GM12801 (cell line): ENCODE measurements around the gene EPC2.

Experiments used
- TF ChIP-seq, protein P1 (sequence below): IDR thresholded peaks from one replicate; pipeline ENCODE4 v1.5.1; 2011; ENCODE audit warnings: control low read depth; ENCODE audit not compliant: insufficient read length; ENCODE audit errors: extremely low read depth

EPC2 gene

DNA sequence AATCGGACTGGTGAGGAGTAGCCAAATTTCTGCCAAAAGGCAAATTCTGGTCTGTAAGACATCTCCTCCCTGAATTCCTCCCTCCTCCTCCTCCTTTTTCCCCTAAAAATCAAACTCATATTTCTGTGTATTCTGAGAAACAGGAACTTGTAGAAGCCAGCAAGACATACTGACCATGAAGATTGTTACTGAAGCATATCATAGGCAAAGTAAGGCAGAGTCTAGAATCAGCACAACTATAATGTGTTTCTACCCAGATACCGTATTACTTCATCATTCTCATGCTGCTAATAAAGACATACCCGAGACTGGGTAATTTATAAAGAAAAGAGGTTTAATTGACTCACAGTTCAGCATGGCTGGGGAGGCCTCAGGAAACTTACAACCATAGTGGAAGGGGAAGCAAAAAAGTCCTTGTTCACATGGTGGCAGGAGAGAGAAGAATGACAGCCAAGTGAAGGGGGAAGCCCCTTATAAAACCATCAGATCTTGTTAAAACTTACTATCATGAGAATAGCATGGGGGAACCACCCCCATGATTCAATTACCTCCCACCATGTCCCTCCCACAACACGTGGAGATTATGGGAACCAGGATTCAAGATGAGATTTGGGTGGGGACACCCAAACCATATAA, 24.9 kb upstream of the EPC2 start:
- TF ChIP-seq, protein P1, sequence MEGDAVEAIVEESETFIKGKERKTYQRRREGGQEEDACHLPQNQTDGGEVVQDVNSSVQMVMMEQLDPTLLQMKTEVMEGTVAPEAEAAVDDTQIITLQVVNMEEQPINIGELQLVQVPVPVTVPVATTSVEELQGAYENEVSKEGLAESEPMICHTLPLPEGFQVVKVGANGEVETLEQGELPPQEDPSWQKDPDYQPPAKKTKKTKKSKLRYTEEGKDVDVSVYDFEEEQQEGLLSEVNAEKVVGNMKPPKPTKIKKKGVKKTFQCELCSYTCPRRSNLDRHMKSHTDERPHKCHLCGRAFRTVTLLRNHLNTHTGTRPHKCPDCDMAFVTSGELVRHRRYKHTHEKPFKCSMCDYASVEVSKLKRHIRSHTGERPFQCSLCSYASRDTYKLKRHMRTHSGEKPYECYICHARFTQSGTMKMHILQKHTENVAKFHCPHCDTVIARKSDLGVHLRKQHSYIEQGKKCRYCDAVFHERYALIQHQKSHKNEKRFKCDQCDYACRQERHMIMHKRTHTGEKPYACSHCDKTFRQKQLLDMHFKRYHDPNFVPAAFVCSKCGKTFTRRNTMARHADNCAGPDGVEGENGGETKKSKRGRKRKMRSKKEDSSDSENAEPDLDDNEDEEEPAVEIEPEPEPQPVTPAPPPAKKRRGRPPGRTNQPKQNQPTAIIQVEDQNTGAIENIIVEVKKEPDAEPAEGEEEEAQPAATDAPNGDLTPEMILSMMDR = no peak

GRCh38 chr2:148622366-148622765, 22.2 kb upstream of the EPC2 start:
- TF ChIP-seq, protein P1 = no peak

DNA sequence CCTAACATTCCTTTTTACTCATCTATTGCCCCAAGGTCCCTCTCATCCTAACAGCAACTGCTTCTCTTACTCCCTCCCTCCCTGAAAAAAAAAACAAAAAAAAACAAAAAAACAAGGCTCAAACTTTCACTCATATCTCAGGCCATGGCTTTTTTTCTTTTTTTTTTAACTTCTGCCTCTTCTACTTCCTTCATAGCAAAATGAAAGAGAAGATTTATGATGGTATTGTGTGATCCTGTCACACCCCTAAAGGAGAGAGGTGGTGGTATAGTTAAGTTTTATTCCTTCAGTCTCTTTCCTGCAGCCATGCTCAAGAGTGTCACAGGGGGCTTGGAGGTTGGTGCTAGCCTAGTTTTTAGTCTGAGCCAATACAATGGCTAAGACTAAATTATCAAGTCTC, 21.5 kb upstream of the EPC2 start:
- TF ChIP-seq, protein P1 = no peak

- TF ChIP-seq, protein P1 = no peak
These were observed 17.3 kb upstream of the EPC2 start for GRCh38 chr2:148627224-148627623.

DNA sequence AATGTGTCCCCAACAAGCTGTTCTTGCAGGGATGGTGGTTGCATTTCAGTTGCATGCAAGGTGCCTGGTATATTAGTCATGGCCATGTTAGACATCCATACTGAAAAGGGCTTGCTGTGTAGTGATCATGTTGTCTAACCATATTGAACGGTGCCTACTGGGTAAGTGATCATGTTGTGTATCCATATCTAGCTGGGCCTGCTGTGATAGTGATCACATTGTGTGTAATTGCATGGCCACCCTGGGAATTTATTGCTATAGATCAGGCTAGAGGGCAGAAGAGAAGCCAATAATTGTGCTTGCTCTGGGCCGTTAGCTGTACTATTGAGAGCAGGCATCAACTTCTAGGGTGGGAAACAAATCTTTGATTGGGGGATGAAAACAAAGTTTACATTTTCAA, 9.8 kb upstream of the EPC2 start:
- TF ChIP-seq, protein P1 = no peak

- TF ChIP-seq, protein P1 = no peak
These were observed 6.0 kb upstream of the EPC2 start for GRCh38 chr2:148638543-148638942.

DNA sequence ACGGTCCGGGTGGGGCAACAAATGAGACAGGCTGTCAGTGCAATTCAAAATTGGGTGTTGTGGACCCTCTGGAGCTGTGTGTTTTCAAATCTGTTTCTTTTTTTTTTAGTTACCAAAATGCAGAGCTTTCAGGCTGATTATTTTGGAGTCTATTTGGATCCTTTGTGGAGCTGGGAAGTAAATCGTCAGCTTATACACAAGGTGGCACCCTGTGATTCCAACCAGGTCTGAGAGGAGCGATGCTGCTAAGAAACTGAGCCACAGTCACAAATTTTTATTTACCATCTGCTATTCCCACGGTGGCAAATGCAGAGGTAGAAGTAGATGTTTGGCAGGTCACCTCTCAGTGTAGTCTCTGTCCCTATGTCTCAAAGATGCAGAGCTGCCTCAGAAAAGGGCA, 3.8 kb upstream of the EPC2 start:
- TF ChIP-seq, protein P1 = no peak
